SK-N-SH (cell line): ENCODE results near the gene CFTR. TPM values are rescaled to one million over a fixed set of nuclear protein-coding genes. Genes with fewer than 3 reads are reported as not detected.

Experiments
- CTCF ChIA-PET: fragments of 300-600, 350-600 bp; formaldehyde crosslinking; extraction: SDS; loops from one replicate; lab custom pipeline; 2021; lab: Yijun Ruan, JAX
- POLR2A ChIA-PET: fragments of 350-600 bp; sonication (Branson Sonifier 250); formaldehyde crosslinking; extraction: SDS; loops from one replicate; lab custom pipeline; 2020; ENCODE audit warnings: antibody characterized with exemption, inconsistent platforms; lab: Yijun Ruan, JAX
- DNase-seq: peaks from one replicate; pipeline ENCODE4 v3.0.0; 2012
- H2AFZ ChIP-seq: fragments of 200-600 bp; sonication (generic); 2 replicates; pipeline ENCODE4 v1.8.1; 2016; ENCODE audit warnings: antibody characterized with exemption, mild to moderate bottlenecking, low read depth
- H3F3A ChIP-seq: fragments of 200-600 bp; sonication (generic); replicated peaks from 2 replicates; pipeline ENCODE3; 2016; ENCODE audit warnings: antibody characterized with exemption, mild to moderate bottlenecking; ENCODE audit not compliant: insufficient read depth
- H3K27ac ChIP-seq, 2 experiments: fragments of 200-500 bp in 1 of 2; fragments of 200-600 bp in 1 of 2; sonication (Bioruptor generic) in 1 of 2; sonication (generic), shearing (Covaris generic) in 1 of 2; 2 replicates each; pipeline versions ENCODE4 v1.5.1 to v1.6.1; 2014 to 2016; ENCODE audit warnings: low read depth in 2 of 2, inconsistent platforms in 1 of 2, low read length in 1 of 2, mild to moderate bottlenecking in 1 of 2, mixed read lengths in 1 of 2
- H3K27me3 ChIP-seq: fragments of 200-600 bp; sonication (generic), shearing (Covaris generic); 2 replicates; pipeline ENCODE4 v1.6.1; 2016; ENCODE audit warnings: mixed run types; ENCODE audit not compliant: insufficient read depth
- H3K36me3 ChIP-seq, 2 experiments: fragments of 200-500 bp in 1 of 2; fragments of 200-600 bp in 1 of 2; sonication (Bioruptor generic) in 1 of 2; sonication (generic) in 1 of 2; replicated peaks in 1 of 2; 2 replicates each; pipeline versions ENCODE3 to v1.5.1; 2014 to 2016; ENCODE audit warnings: low read length in 1 of 2, mild to moderate bottlenecking in 1 of 2; ENCODE audit not compliant: insufficient read depth in 2 of 2, control insufficient read depth in 1 of 2
- H3K4me1 ChIP-seq, 2 experiments: fragments of 200-500 bp in 1 of 2; fragments of 200-600 bp in 1 of 2; sonication (Bioruptor generic) in 1 of 2; sonication (generic), shearing (Covaris generic) in 1 of 2; 2 replicates each; pipeline versions ENCODE4 v1.5.1 to v1.6.1; 2014 to 2016; ENCODE audit warnings: low read depth in 1 of 2, low read length in 1 of 2, mixed run types in 1 of 2; ENCODE audit not compliant: insufficient read depth in 2 of 2, control insufficient read depth in 1 of 2
- H3K4me2 ChIP-seq: fragments of 200-600 bp; sonication (generic), shearing (Covaris generic); 2 replicates; pipeline ENCODE4 v1.6.1; 2017; ENCODE audit warnings: mixed run types
- H3K4me3 ChIP-seq, 2 experiments: fragments of 200-500 bp in 1 of 2; fragments of 200-600 bp in 1 of 2; sonication (Bioruptor generic) in 1 of 2; sonication (generic), shearing (Covaris generic) in 1 of 2; 2 replicates each; pipeline versions ENCODE4 v1.5.1 to v1.8.1; 2014 to 2016; ENCODE audit warnings: low read depth in 2 of 2, inconsistent platforms in 1 of 2, low read length in 1 of 2, mild to moderate bottlenecking in 1 of 2, mixed read lengths in 1 of 2, moderate library complexity in 1 of 2
- H3K79me2 ChIP-seq: fragments of 200-600 bp; sonication (generic); 2 replicates; pipeline ENCODE4 v1.8.1; 2017; ENCODE audit warnings: mild to moderate bottlenecking; ENCODE audit not compliant: insufficient read depth
- H3K9ac ChIP-seq: fragments of 200-600 bp; sonication (generic); 2 replicates; pipeline ENCODE4 v1.6.1; 2017; ENCODE audit warnings: mixed run types
- H3K9me2 ChIP-seq: fragments of 200-600 bp; sonication (generic); 2 replicates; pipeline ENCODE4 v1.6.1; 2017; ENCODE audit warnings: mixed run types
- H3K9me3 ChIP-seq: fragments of 200-600 bp; sonication (generic); 2 replicates; pipeline ENCODE4 v1.6.1; 2017; ENCODE audit warnings: mixed run types, mild to moderate bottlenecking, moderate library complexity
- H4K20me1 ChIP-seq: fragments of 200-600 bp; sonication (generic); 2 replicates; pipeline ENCODE4 v1.6.1; 2017; ENCODE audit warnings: mild to moderate bottlenecking, mixed run types; ENCODE audit not compliant: insufficient read depth
- ELF1 ChIP-seq: IDR thresholded peaks from 2 replicates; pipeline ENCODE4 v1.4.0; 2012
- EP300 ChIP-seq, 2 experiments: IDR thresholded peaks; 2 replicates each; pipeline versions ENCODE4 v1.4.0 to v1.6.1; 2012; ENCODE audit warnings: borderline replicate concordance in 1 of 2, low read depth in 1 of 2, low read length in 1 of 2
- EZH2phosphoT487 ChIP-seq: fragments of 200-600 bp; sonication (generic); IDR thresholded peaks from 2 replicates; pipeline ENCODE4 v1.6.1; 2017; ENCODE audit warnings: low read depth, mixed run types, mild to moderate bottlenecking, antibody characterized with exemption, moderate library complexity, borderline replicate concordance
- FOXJ3 ChIP-seq: sonication (generic); formaldehyde crosslinking; IDR thresholded peaks from 2 replicates; pipeline ENCODE4 v1.5.1; 2020; ENCODE audit warnings: mild to moderate bottlenecking, missing genetic modification reagents
- GABPA ChIP-seq: IDR thresholded peaks from 2 replicates; pipeline ENCODE4 v1.4.0; 2012; ENCODE audit warnings: low read depth, mild to moderate bottlenecking
- IRF3 ChIP-seq: fragments of 150-350 bp; IDR thresholded peaks from 2 replicates; pipeline ENCODE4 v1.6.1; 2016; ENCODE audit warnings: mild to moderate bottlenecking, low read depth, low read length
- MXI1 ChIP-seq: IDR thresholded peaks from 2 replicates; pipeline ENCODE4 v1.6.1; 2012; ENCODE audit warnings: mild to moderate bottlenecking, low read depth, low read length, improper control_type of control experiment
- RAD21 ChIP-seq: IDR thresholded peaks from 2 replicates; pipeline ENCODE4 v1.6.1; 2012; ENCODE audit warnings: mild to moderate bottlenecking, low read length
- RXRA ChIP-seq: IDR thresholded peaks from 2 replicates; pipeline ENCODE4 v1.4.0; 2012; ENCODE audit warnings: low read depth, mild to moderate bottlenecking, borderline replicate concordance
- TAF1 ChIP-seq: IDR thresholded peaks from 2 replicates; pipeline ENCODE4 v1.6.1; 2012; ENCODE audit warnings: low read depth, mild to moderate bottlenecking, low read length, moderate library complexity, borderline replicate concordance
- TCF12 ChIP-seq: IDR thresholded peaks from 2 replicates; pipeline ENCODE4 v1.4.0; 2012
- TEAD4 ChIP-seq: IDR thresholded peaks from 2 replicates; pipeline ENCODE4 v1.4.0; 2012; ENCODE audit warnings: mild to moderate bottlenecking, borderline replicate concordance; ENCODE audit not compliant: insufficient read depth
- YY1 ChIP-seq: IDR thresholded peaks from 2 replicates; pipeline ENCODE4 v1.4.0; 2012; ENCODE audit warnings: low read depth, mild to moderate bottlenecking
- ZBTB33 ChIP-seq: IDR thresholded peaks from 2 replicates; pipeline ENCODE4 v1.4.0; 2012; ENCODE audit warnings: low read depth, borderline replicate concordance
- WGBS: methylation state at CpG from one replicate; pipeline ENCODE4 v1.1.6; 2017; ENCODE audit warnings: low lambda C conversion rate; 5-methylcytosine and 5-hydroxymethylcytosine counted together
- polyA plus RNA-seq, 3 experiments: library from polyadenylated mRNA; depleted of rRNA; stranded (reverse); fragments of >200 nt; gene quantifications; 2 replicates each; pipeline ENCODE4 v1.2.3, GENCODE V29; 2012
- TF ChIP-seq, protein P1 (sequence below): IDR thresholded peaks from 2 replicates; pipeline ENCODE4 v1.6.1; 2012; ENCODE audit warnings: mild to moderate bottlenecking, low read depth, low read length, moderate library complexity
- TF ChIP-seq, protein P2 (sequence below): IDR thresholded peaks from 2 replicates; pipeline ENCODE4 v1.4.0; 2012; ENCODE audit warnings: low read depth, borderline replicate concordance

CFTR gene
- polyA plus RNA-seq, 1 of the 3 experiments (the other 2 are of a cell fraction): not detected

- CTCF ChIA-PET: no interaction called here
- no peaks in the 10 kb centered on the region for H3K4me1 ChIP-seq
- H3K27ac ChIP-seq: no peak overlapping the region
- no peaks in the 10 kb centered on the region; the same call in 1 of the 2 replicates for H3K27me3 ChIP-seq
- H3K9me2 ChIP-seq: no peaks in the 10 kb centered on the region
- no peak overlapping the region for H2AFZ ChIP-seq
- TF ChIP-seq IRF3: no peak
- no peak for TF ChIP-seq FOXJ3
- TF ChIP-seq ELF1: no peak
- TF ChIP-seq YY1: no peak
- TF ChIP-seq MXI1: no peak
- no peak for TF ChIP-seq RAD21
- no peak for TF ChIP-seq ZBTB33
- TF ChIP-seq GABPA: no peak
- TF ChIP-seq TCF12: no peak
- no peak for TF ChIP-seq TEAD4
- TF ChIP-seq, protein P1, sequence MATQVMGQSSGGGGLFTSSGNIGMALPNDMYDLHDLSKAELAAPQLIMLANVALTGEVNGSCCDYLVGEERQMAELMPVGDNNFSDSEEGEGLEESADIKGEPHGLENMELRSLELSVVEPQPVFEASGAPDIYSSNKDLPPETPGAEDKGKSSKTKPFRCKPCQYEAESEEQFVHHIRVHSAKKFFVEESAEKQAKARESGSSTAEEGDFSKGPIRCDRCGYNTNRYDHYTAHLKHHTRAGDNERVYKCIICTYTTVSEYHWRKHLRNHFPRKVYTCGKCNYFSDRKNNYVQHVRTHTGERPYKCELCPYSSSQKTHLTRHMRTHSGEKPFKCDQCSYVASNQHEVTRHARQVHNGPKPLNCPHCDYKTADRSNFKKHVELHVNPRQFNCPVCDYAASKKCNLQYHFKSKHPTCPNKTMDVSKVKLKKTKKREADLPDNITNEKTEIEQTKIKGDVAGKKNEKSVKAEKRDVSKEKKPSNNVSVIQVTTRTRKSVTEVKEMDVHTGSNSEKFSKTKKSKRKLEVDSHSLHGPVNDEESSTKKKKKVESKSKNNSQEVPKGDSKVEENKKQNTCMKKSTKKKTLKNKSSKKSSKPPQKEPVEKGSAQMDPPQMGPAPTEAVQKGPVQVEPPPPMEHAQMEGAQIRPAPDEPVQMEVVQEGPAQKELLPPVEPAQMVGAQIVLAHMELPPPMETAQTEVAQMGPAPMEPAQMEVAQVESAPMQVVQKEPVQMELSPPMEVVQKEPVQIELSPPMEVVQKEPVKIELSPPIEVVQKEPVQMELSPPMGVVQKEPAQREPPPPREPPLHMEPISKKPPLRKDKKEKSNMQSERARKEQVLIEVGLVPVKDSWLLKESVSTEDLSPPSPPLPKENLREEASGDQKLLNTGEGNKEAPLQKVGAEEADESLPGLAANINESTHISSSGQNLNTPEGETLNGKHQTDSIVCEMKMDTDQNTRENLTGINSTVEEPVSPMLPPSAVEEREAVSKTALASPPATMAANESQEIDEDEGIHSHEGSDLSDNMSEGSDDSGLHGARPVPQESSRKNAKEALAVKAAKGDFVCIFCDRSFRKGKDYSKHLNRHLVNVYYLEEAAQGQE: no peak
- TF ChIP-seq TAF1: no peak
- TF ChIP-seq EZH2phosphoT487: no peak
- no peak for TF ChIP-seq RXRA
- no peak for TF ChIP-seq EP300 (IDR thresholded peaks at IDR 0.05; ENCODE audit: borderline replicate concordance in 1 of 2, low read depth in 1 of 2, low read length in 1 of 2)
- TF ChIP-seq, protein P2, sequence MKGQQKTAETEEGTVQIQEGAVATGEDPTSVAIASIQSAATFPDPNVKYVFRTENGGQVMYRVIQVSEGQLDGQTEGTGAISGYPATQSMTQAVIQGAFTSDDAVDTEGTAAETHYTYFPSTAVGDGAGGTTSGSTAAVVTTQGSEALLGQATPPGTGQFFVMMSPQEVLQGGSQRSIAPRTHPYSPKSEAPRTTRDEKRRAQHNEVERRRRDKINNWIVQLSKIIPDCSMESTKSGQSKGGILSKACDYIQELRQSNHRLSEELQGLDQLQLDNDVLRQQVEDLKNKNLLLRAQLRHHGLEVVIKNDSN: no peak
- TF ChIP-seq, all 33 proteins: peak for 0
- POLR2A ChIA-PET: no interaction called here
- no peak overlapping the region for H3K4me3 ChIP-seq
- no peak overlapping the region for H3K9ac ChIP-seq
- no peaks in the 10 kb centered on the region for H3K36me3 ChIP-seq
- H3K9me3 ChIP-seq: 0 out of 2 replicates have a peak, but pooled peaks cover 4% of the 10 kb centered on the region
- no peaks in the 10 kb centered on the region for H4K20me1 ChIP-seq
- no peak for DNase-seq
- H3F3A ChIP-seq: no peaks in the 10 kb centered on the region
- H3K4me2 ChIP-seq: no peak overlapping the region
- 10% methylated on average over 11 of the region's 11 CpGs for WGBS
- no peaks in the 10 kb centered on the region for H3K79me2 ChIP-seq
Measured at GRCh38 chr7:117592011-117592635, 112.3 kb downstream of the CFTR start.
